ENCODE data around the gene DNM1.

DNM1 gene

GRCh38 chr9:128203024-128203706 lies at the start of gene DNM1:
TSS of gene DNM1 (plus strand) at chr9:128203379. CDS start at chr9:128203471, 92 bp downstream.
- DNase-seq: peak; percentile 82

DNA sequence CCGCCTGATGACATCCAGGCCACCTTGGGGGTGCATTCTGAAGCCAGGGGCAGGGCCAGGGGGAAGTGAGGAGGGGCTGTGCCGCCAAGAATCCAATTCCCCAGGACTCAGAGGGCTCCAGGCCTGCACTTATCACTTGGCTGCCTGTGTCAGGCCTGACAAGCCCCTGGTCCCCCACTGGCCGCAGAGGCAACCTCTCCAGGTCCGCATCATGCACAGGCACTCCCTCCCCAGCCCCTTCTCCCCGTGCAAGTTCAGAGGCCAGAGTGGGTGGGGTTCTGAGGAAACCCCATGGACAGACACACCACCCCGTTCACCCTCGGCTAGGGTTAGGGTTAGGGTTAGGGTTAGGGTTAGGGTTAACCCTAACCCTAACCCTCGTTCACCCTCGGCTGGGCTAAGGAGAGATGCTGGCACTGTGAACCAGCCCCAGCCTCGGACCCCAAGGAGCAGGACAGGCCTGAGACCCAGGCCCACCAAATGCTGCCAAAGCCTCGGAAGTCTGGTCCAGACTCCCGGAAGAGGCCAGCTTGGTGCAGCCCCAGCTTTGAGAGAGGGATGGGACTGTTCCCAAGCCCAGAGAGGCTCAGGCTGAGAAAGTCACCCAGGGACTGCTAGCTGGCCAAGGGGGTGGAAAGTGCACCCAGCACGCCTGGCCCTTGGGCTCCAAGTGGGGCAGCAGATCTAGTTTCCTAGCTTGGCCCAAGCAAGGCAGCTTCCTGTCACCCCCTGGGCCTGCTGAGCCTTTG lies 49.1 kb upstream of the DNM1 start:
- no peak for DNase-seq

DNA sequence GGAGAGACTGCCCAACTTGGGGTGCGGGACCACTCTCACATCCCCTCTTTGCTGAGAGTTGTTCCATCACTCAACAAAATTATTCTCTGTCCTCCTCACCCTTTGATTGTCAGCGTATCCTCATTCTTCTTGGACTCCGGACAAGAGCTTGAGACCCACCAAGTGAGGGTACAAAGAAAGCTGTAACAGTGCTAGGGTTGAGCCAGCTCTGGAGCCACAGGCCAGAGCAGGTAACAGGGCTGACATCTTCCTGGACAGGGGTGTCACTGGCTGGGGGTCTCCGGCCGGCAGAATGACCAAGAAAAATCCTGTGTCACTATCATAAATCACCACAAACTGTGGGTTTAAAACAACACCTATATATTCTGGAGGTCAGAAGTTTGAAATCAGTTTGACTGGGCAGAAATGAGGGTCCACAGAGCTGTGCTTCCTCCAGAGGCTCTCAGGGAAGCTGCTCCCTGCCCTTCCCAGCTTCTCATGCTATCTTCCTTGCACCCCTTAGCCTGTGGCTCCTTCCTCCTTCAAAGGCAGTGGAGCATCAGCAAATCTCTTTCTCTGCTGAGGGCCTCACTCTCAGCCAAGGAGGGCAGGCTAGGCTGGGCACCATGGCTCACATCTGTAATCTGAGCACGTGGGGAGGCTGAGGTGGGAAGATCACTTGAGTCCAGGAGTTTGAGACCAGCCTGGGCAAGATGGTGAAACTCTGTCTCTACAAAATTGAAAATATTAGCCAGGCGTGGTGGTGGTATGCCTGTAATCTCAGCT lies 47.3 kb upstream of the DNM1 start:
- DNase-seq: no peak

- peak; percentile 75 for DNase-seq
These were observed 43.7 kb upstream of the DNM1 start for GRCh38 chr9:128159522-128159783.

DNA sequence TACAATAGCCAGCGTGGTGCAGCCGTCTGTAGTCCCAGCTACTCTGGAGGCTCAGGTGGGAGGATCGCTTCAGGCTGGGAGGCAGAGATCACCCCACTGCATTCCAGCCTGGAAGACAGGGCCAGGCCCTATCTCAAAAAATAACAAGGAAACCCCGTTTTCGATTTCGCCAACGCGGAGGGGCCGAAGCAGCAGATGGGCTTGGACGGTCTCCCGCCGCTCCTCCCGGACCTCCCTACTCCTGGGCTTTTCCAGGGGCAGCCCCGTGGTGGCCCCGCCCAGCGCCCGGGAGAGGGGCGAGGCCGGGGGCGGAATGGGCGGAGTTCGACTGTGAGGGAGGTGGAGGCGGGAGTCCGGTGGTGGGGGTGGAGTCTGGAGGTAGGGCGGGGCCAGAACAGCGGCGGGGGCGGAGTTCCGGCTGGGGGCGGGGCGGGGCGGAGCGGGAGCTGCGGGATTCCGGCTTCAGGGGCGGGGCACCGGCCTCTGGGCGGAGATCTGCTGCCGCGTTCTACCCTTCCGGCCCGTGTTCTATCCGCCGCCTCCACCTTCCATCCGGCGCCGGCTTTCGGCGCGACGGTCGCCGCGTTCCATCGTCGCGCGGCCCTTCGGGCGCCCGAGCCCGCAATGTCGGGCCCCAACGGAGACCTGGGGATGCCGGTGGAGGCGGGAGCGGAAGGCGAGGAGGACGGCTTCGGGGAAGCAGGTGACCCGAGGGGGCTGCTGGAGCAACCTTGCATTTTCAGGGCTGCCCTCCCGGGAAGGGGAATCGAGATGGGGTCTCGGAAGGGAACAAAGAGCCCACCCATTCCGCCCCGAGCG lies 43.2 kb upstream of the DNM1 start, which contains the start of gene BBLN:
BBLN (plus strand) TSS at position 482 of the 819 bp plus-strand sequence; CDS start at position 625, 143 bp downstream.
- peak; percentile 94 for DNase-seq

- peak; percentile 13 for DNase-seq
These were observed 42.6 kb upstream of the DNM1 start for GRCh38 chr9:128160603-128160987.

DNA sequence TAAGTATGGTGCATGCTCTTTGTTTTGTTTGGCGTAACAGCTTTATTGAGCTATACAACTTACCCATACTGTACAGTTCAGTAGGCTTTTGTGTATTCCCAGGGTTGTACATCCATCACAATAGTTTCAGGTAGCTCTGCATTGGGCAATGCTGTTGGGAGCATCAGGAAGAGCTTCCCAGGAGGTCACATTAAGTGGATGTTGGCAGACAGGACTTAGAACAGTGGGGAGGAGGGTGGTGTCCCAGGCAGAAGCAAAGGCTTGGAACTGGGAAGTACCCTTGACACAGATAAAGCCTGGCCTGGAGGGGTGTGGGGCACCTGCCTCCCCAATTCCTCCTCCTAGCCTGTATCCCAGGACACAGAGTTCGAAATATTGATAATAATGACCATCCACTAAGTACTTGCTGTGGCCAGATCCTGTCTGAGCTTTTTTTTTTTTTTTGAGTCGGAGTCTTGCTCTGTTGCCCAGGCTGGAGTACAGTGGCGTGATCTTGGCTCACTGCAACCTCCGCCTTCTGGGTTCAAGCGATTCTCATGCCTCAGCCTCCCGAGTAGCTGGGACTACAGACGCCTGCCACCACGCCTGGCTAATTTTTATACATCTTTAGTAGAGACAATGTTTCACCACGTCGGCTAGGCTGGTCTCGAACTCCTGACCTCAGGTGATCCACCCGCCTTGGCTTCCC lies 41.8 kb upstream of the DNM1 start:
- no peak for DNase-seq

DNA sequence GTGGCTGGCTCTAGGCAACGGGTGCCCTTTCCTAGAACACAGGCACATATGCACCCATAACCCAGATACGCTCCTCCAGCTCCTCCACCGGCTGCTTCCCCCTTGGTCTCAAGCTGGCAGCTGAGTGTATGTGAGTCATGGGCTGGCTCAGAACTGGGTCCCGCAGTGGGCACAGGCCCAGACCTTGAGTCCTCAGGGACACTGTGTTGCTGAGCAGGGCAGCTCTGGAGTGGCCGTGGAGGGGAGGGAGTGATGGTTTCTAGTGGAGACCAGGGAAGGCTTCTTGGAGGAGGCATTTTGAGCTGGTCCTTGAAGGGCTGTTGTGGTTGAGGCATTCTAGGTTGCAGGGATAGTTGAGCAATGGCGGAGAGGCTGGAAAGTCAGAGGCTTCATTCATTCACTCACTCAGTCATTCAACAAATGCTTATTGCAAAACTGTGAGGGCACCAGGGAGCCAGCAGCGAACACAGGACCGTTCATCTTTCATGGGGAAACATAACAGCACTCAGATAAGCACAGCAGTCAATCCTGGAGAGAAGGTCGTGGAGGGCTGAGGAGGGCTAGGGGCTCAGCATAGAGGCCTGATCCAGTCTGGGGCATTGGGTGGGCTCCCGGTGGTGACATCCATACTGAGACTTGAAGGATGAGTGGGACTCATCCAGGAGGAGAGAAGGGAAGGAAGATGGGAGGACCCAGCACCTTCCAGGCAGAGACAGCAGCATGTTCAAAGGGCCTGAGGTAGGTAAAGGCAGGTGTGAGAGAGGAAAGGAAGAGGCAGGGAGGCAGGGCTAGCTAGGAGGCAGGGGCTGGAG lies 40.8 kb upstream of the DNM1 start:
- no peak for DNase-seq

DNA sequence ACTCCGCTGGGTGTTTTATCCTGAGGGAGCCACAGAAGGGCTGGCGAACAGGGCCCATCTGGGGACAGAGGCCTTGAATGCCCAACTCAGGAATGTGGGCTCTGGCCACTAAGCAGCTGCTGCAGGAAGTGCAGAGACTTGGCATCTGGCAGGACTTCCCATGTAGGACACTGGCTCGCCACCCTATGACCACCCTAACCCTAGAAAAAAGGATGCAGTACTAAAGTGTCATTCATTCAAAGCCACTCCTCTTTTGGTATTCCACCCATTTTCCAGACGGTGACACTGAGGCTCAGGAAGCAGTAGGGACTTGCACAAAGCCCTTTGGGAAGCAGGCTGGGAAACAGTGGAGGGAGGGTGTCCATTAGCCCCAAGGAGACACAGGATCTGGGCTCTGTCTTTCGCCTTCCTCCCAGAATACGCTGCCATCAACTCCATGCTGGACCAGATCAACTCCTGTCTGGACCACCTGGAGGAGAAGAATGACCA lies 40.1 kb upstream of the DNM1 start:
- no peak for DNase-seq

DNA sequence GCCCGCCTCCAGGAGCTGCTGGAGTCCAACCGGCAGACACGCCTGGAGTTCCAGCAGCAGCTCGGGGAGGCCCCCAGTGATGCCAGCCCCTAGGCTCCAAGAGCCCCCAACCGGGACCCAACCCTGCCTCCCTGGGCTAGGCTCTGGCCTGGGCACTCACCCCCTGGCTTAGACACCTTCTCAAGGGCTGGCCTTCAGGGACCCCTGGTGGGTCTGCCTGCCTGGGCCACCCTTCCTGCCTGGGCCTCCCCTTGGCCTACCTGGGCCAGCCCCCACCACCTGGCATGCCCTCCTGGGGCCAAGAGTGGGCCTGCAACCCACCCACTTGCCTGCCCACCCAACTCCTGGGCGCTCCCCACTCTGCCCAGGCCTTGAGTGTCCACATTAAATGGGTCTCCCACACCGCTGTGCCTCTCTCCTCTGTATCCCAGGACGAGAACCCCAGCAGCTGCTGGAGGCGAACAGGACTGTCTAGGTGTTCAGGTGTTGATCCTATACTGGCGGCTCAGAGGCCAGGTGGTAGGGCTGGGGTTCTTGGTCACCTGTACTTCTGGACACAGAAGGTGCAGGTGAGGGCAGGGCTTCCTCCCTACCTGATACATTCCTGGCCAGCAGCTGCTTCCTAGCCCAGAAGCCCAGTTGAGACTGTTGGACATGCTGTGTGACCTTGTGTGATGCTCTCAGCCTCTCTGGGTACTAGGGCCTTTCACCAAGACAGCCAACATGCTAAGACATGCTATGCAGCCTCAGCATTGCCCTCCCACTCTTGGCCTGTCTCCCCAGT lies 39.5 kb upstream of the DNM1 start:
- DNase-seq: no peak

- DNase-seq: no peak
These were observed 38.8 kb upstream of the DNM1 start for GRCh38 chr9:128164307-128164885.

- no peak for DNase-seq
These were observed 37.0 kb upstream of the DNM1 start for GRCh38 chr9:128166169-128166568.

- no peak for DNase-seq
These were observed 36.0 kb upstream of the DNM1 start for GRCh38 chr9:128167209-128167608.

- no peak for DNase-seq
These were observed 34.4 kb upstream of the DNM1 start for GRCh38 chr9:128168731-128169308.

DNA sequence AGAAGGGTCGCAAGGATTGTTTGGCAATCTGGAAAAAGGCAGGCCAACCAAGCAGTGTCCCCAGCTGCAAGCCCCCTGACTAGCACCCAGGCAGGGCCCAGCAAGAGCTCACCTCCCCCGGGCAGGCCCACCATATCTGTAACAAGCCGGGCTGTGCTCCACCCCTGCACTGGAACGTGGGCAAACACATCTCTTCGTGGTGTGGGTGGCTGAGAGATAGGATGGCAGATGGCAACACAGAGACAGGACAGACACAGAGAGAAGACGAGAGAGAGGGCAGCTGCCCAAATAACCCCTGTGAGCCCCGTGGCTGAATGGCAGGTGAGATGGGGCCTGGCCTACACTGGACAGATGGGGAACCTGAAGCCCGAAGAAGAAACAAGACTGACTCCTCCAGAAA lies 33.7 kb upstream of the DNM1 start:
- DNase-seq: no peak

GRCh38 chr9:128169925-128170324 lies 33.3 kb upstream of the DNM1 start:
- DNase-seq: no peak

GRCh38 chr9:128174062-128174461 lies 29.1 kb upstream of the DNM1 start:
- no peak for DNase-seq

DNA sequence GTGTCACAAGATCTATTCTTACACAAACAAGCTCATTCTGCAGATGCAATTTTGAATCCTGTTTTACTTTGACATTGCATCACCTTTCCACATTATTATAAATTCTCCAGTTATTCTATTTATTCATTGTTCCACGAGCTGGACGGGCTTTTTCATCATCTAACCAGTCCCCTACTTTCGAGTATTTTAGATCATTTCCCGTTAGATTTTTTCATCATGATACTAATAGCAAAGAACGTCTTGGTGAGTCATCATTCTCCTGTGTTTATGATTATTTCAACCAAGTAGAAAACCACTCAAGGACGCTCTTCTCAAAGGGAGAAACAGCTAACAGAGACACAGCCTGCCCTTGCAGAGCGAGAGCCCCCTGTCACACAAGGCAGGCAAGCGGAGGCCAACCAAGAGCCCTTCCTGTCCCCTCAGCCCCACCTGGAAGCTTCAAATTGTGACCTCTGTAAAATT lies 28.0 kb upstream of the DNM1 start:
- DNase-seq: no peak

GRCh38 chr9:128175726-128176125 lies 27.5 kb upstream of the DNM1 start:
- no peak for DNase-seq
